Activated naive CD8-positive, alpha-beta T cell treated with anti-CD3 and anti-CD28 coated beads, Interleukin-2, amount 10 ng/mL, durations not matched to agents 7 days and 5 days (primary cell): ENCODE data around the gene ADCK1. TPM values are rescaled to one million over a fixed set of nuclear protein-coding genes. Genes with fewer than 3 reads are reported as not detected.
A peak's percentile ranks its signal among the peaks of the same experiment; 100 is the strongest.
"Not testable (repeated sequence)": the region's sequence is repeated elsewhere in the genome, so short reads cannot be mapped to it uniquely, and the experiment has no call there.

ENCODE experiments used
- ATAC-seq: fragments of 150-1000 bp; cut with Tn5 transposase; one replicate; pipeline ENCODE4 v1.10.0; 2021; ENCODE audit warnings: low read depth, moderate library complexity
- POLR2A ChIA-PET: fragments of 350-600 bp; sonication (Branson Sonifier 250); formaldehyde crosslinking; loops from one replicate; lab custom pipeline; 2021; ENCODE audit warnings: antibody characterized with exemption; lab: Charles Lee
- DNase-seq: peaks from one replicate; pipeline ENCODE4 v3.0.0; 2021
- H3K27ac Mint-ChIP-seq: one replicate; pipeline ENCODE4 v1.8.0; 2022; ENCODE audit warnings: mild to moderate bottlenecking, mixed read lengths
- H3K27me3 Mint-ChIP-seq: one replicate; pipeline ENCODE4 v1.8.0; 2022; ENCODE audit warnings: mild to moderate bottlenecking, moderate library complexity, mixed read lengths
- H3K36me3 Mint-ChIP-seq: one replicate; pipeline ENCODE4 v1.8.0; 2021; ENCODE audit warnings: mild to moderate bottlenecking, mixed read lengths
- H3K4me1 Mint-ChIP-seq: one replicate; pipeline ENCODE4 v1.8.0; 2021; ENCODE audit warnings: mixed read lengths
- H3K4me3 Mint-ChIP-seq: one replicate; pipeline ENCODE4 v1.8.0; 2022; ENCODE audit warnings: mild to moderate bottlenecking, moderate library complexity, mixed read lengths
- H3K9me3 Mint-ChIP-seq: one replicate; pipeline ENCODE4 v1.8.0; 2021; ENCODE audit warnings: mixed read lengths
- total RNA-seq, 2 experiments: library from RNA; stranded (reverse); gene quantifications; one replicate each; pipeline ENCODE4 v1.2.3, GENCODE V29; 2021

ADCK1 gene
- total RNA-seq, 2 experiments from 2014 or later = 3.8 TPM

DNA sequence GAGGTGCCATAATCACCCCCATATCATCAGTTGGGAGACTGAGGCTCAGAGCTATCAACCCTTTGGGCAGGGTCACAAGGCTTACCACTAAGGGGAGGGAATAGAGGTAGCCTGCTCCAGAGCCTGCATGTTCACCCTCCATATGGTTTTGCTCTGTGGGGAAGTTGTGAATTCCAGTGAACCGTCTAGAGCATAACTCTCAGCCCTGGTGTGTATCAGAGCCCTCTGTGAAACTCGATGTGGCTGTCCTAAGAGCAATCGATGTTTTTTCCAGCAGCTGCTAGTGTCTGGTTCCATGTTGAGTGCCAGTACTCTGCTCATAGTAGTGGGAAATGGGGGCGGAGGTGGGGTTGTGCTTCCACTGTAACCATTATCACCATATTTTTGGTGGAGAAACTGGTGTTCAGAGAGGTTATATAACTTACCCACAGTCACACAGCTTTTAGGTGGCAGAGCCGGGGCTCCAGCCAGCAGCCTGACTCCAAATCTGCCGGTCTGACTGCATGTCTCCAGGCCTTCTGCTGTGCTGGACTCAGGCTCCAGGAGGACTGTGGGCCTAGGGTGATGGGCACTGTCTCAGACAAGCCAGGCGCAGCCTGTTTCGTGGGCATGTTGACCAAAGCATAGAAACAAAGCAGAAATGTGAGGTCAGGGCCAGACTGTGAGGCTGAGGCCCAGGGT is 104.2 kb downstream of the ADCK1 start:
- H3K36me3 Mint-ChIP-seq = no peaks in the 10 kb centered on the region
- POLR2A ChIA-PET = no interaction called here
- ATAC-seq = no peak
- H3K4me1 Mint-ChIP-seq = peaks cover 7% of the 10 kb centered on the region
- no peaks in the 10 kb centered on the region for H3K9me3 Mint-ChIP-seq
- H3K4me3 Mint-ChIP-seq = no peak overlapping the region
- H3K27ac Mint-ChIP-seq = no peak overlapping the region
- no peaks in the 10 kb centered on the region for H3K27me3 Mint-ChIP-seq
- DNase-seq = no peak

DNA sequence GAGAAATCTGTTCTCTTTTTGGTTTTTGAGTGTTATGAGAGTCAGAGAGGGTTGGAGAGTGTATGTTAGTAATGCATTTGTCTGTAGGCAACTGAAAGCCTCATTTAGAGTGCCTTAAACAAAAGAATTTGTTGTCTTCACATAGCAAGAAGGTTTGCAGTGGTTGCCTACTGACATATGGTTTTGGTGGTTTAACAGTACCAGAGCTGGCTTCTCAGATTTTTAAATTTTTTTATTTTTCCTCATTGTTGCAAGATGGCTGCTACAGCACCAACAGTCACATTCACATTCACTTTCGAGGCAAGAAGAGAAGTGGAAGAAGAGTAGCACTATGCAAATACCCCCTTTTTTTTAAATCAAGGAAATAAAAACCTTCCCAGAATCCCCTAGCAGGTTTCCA is 106.5 kb downstream of the ADCK1 start:
- DNase-seq (no peak), ATAC-seq (no peak)
- Mint-ChIP-seq H3K27me3 (no peaks in the 10 kb centered on the region), H3K4me1 (peaks cover 7% of the 10 kb centered on the region), H3K4me3 (no peak overlapping the region), H3K27ac (no peak overlapping the region), H3K36me3 (no peaks in the 10 kb centered on the region), H3K9me3 (no peaks in the 10 kb centered on the region)
- POLR2A ChIA-PET = no interaction called here

DNA sequence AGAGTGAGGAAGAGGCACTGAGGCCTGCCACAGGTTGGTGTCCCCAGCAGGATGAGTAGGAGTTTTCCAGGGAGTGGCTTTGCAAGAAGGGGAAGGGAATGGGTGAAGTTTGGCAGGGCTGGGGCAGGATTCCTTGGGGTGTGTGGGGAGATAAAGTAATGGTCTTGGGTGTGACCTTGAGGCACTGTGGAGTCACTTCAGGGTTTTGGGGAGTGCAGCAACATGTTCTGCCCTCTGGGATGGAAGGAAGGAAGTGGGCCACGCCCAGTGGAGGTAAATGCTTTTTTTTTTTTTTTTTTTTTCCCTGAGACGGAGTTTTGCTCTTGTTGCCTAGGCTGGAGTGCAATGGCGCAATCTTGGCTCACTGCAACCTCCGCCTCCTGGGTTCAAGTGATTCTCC is 108.9 kb downstream of the ADCK1 start:
- no peaks in the 10 kb centered on the region for H3K9me3 Mint-ChIP-seq
- peaks cover 5% of the 10 kb centered on the region for H3K4me1 Mint-ChIP-seq
- no peaks in the 10 kb centered on the region for H3K36me3 Mint-ChIP-seq
- peak overlapping the region; percentile 1 for H3K27ac Mint-ChIP-seq
- DNase-seq (no peak), ATAC-seq (no peak)
- POLR2A ChIA-PET = no interaction called here
- H3K4me3 Mint-ChIP-seq = no peak overlapping the region
- no peaks in the 10 kb centered on the region for H3K27me3 Mint-ChIP-seq

DNA sequence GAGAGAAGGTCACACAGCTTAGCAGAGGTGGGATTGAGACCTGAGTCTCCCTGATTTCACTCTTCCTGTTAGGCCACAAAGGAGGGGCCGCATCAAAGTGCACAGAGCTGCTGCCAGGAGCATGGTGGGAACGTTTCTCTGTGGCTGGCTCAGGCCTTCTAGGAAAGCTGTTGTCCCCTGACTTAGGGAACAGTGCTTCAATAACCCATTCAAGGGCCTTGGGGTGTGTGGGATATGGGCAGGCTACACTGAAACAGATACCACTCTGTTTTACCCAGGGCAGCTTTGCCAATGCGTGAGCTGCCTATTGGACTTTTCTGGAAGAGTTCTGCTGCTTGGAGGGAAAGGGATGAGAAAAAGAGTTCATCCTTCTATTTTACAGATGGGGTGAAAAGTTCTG is 110.0 kb downstream of the ADCK1 start:
- H3K4me1 Mint-ChIP-seq = peaks cover 5% of the 10 kb centered on the region
- H3K27me3 Mint-ChIP-seq = no peaks in the 10 kb centered on the region
- DNase-seq (no peak), ATAC-seq (no peak)
- H3K27ac Mint-ChIP-seq = no peak overlapping the region
- H3K36me3 Mint-ChIP-seq = no peaks in the 10 kb centered on the region
- H3K9me3 Mint-ChIP-seq = no peaks in the 10 kb centered on the region
- no peak overlapping the region for H3K4me3 Mint-ChIP-seq
- POLR2A ChIA-PET = no interaction called here

DNA sequence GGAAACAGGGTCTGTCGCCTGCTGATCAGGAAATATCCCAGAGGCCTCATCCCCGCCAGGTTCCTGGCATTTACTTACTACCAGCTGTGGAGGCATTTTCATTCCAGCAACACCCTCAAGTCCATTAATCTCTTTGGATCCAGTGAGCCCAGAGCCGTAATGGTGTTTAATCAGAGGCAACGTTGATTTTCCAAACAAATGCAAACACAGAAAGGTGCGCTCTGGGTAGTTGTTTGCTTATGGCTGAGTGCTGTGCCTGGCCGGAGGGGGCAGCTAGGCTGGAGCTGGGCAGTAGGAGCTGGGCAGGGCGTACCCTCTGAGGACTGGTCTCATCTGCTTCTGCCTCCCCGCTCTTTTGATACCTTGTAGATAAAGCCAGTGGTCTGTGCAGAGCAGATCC is 110.6 kb downstream of the ADCK1 start:
- ATAC-seq (no peak), DNase-seq (no peak)
- Mint-ChIP-seq H3K36me3 (no peaks in the 10 kb centered on the region), H3K4me1 (peaks cover 5% of the 10 kb centered on the region), H3K4me3 (no peak overlapping the region), H3K9me3 (no peaks in the 10 kb centered on the region), H3K27me3 (no peaks in the 10 kb centered on the region), H3K27ac (no peak overlapping the region)
- POLR2A ChIA-PET = no interaction called here

DNA sequence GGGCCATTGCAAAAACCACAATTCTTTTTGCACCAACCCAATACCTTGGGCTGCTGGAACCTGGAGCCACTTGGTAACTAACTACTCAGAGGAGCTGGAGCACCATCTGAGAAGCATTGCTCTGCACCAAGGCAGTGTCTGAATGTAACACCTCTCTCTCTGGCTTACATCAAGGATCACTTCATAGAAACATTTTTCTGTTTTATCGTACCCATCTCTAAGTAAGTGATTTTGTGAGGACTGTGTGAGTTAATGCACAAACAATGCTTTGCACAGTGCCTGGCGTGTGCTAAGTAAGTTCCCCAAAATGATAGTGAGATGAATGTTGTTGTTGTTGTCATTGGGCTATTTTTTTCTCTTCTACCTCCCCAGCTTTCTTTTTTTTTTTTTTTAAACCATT is 111.4 kb downstream of the ADCK1 start:
- H3K9me3 Mint-ChIP-seq = no peaks in the 10 kb centered on the region
- POLR2A ChIA-PET = no interaction called here
- ATAC-seq (no peak), DNase-seq (no peak)
- H3K4me3 Mint-ChIP-seq = no peak overlapping the region
- H3K27me3 Mint-ChIP-seq = no peaks in the 10 kb centered on the region
- peaks cover 5% of the 10 kb centered on the region for H3K4me1 Mint-ChIP-seq
- H3K36me3 Mint-ChIP-seq = no peaks in the 10 kb centered on the region
- no peak overlapping the region for H3K27ac Mint-ChIP-seq

DNA sequence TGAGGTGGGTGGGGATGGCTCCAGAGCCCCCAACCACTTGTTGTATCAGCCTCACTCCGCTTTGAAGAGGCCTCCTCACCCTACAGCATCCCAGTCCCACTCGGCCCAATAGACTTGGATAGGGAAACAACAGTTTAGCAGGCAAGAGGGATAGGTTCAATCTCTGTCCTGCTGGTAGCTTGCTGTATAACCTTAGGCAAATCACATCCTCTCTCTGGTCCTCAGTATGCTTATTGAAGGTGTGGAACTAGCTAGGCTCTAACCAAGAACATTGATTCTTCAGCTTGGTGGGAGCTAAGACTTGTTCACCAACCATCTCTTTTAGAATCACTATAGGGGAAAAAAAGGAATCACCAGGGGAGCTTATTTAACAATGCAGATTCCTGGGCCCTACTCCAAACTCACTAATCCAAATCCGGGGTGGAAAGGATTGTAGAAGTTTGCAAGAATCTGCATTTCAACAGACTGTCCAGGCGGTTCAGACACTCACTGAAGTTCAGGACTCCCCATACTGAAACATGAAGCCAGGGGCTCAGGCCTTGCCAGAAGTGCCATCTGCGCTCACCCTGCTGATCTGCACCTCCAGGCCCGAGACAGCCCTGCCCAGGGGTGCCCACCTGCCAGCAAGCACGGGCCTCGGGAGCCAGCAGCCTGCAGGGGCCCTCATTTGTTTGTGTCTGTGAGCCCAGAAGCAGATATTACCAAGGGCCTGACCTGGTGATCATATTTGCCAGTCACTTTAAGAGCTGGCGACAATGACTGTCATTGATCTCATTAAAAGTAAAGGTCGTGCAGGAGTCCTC is 113.0 kb downstream of the ADCK1 start:
- Mint-ChIP-seq H3K36me3 (no peaks in the 10 kb centered on the region), H3K4me3 (no peak overlapping the region), H3K27ac (peak overlapping the region; percentile 27), H3K9me3 (no peaks in the 10 kb centered on the region), H3K27me3 (no peaks in the 10 kb centered on the region), H3K4me1 (peaks cover 5% of the 10 kb centered on the region)
- POLR2A ChIA-PET = no interaction called here
- no peak for DNase-seq
- no peak for ATAC-seq

DNA sequence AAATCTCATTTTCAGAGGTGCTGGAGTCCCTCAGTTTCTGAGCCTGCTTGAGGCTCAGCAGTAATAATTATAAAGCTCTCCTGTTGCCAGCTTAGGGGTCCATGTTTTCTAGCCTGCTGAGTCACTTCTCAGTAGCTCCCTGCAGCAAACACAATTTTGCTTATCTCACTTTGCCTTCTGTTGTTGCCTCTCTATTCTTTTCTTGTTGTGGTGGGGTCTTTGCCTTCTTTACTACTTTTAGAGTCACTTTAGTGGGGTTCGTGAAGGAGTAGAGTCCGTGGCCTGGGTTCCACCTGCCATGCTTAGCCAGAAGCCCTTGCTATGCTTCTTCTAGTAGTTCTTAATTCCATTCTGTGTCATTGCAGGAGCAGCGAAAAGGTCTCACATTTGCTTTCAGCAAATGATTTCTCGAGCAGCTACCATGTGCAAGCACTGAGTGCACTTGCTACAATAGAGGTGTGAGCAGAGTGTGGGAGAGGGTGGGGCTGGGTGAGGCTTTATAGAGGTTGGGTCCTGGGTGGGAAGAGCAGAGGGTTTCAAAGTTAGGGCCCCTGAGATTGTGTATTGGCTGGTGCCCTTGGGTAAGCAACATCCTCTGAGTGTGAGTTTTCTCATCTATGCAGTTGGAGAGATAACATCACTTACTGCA is 114.3 kb downstream of the ADCK1 start:
- H3K4me1 Mint-ChIP-seq = peaks cover 5% of the 10 kb centered on the region
- DNase-seq (no peak), ATAC-seq (no peak)
- no peak overlapping the region for H3K27ac Mint-ChIP-seq
- no peak overlapping the region for H3K4me3 Mint-ChIP-seq
- H3K27me3 Mint-ChIP-seq = no peaks in the 10 kb centered on the region
- H3K9me3 Mint-ChIP-seq = peaks cover 1% of the 10 kb centered on the region
- POLR2A ChIA-PET = no interaction called here
- no peaks in the 10 kb centered on the region for H3K36me3 Mint-ChIP-seq

DNA sequence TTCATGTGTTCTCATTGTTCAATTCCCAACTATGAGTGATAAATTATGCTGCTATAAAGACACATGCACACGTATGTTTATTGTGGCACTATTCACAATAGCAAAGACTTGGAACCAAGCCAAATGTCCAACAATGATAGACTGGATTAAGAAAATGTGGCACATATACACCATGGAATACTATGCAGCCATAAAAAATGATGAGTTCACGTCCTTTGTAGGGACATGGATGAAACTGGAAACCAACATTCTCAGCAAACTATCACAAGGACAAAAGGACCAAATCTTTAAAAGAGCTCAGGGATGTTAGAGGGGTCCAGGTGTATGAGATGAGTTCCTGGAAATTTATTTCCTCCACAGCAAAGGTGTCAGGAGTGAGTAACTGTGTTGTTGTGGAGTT is 115.5 kb downstream of the ADCK1 start:
- H3K27me3 Mint-ChIP-seq, H3K4me3 Mint-ChIP-seq, H3K27ac Mint-ChIP-seq, H3K4me1 Mint-ChIP-seq, H3K36me3 Mint-ChIP-seq, POLR2A ChIA-PET, ATAC-seq, H3K9me3 Mint-ChIP-seq, DNase-seq: not testable (repeated sequence)

DNA sequence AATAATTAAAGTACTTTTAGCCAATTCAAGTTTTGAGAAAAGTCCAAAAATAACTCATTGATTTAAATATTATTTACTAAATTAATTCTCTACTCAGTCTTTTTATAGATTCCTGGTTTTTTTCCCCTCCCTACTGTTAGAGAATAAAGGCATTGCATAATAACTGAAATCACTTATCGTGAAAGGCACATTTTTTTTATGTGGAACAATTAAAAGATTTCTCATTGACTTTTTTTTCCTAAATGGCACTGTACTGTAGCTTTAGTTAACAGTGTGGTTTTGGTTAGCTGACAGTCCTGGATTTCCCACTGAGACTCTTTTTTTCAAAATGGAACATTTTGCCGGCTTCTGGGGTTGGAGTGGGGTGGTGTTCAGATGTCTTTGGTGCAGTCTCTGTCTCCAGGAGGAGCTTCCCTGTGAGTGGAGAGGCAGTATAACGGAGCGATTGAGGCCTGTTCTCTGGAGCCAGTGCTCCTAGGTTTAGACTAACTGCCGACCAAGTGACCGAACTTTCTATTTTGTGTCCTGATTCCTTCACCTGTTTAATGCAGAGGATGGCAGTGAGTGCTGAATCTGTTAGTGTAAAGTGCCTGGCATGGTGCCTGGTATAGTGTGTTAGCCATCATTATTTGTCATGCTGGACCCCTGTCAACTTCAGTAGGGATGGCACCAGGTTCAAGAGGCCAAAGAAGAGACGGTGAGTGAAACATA is 117.7 kb downstream of the ADCK1 start:
- Mint-ChIP-seq H3K4me1 (peaks cover 5% of the 10 kb centered on the region), H3K27ac (no peak overlapping the region), H3K9me3 (peaks cover 8% of the 10 kb centered on the region), H3K36me3 (no peaks in the 10 kb centered on the region), H3K4me3 (no peak overlapping the region), H3K27me3 (no peaks in the 10 kb centered on the region)
- POLR2A ChIA-PET = no interaction called here
- DNase-seq (no peak), ATAC-seq (no peak)

DNA sequence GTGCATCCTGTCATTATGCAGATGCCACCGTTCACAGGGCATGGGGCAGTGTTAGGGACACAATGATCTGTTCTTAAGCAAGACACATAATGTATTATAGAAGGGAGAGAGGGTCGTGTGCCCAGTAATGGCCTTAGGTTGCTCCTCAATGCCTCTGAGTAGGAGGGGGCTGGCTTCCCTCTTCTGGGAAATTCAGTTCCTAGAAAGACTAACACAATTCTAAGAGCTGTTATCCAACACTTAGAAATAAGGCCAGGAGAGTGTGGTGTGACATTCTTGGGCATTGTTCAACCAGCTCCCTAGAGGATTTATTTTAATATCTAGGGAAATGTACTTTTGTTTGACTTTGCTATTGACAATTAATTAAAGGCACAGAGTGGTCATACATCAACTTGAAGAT is 118.5 kb downstream of the ADCK1 start:
- Mint-ChIP-seq H3K9me3 (peaks cover 8% of the 10 kb centered on the region), H3K4me3 (no peak overlapping the region), H3K27me3 (no peaks in the 10 kb centered on the region), H3K36me3 (no peaks in the 10 kb centered on the region), H3K4me1 (peaks cover 5% of the 10 kb centered on the region), H3K27ac (no peak overlapping the region)
- ATAC-seq (no peak), DNase-seq (no peak)
- POLR2A ChIA-PET = no interaction called here

DNA sequence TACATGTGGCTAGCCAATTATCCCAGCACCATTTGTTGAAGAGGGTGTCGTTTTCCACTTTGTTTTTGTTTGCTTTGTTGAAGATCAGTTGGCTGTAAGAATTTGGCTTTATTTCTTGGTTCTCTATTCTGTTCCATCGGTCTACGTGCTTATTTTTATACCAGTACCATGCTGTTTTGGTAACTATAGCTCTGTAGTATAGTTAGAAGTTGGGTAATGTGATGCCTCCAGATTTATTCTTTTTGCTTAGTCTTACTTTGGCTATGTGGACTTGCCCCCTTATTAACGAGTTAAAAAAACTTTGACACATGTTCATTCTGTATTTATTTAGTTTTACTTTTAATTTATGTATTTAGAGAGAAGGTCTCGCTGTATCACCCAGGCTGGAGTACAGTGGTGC is 120.4 kb downstream of the ADCK1 start:
- Mint-ChIP-seq H3K4me1 (peaks cover 5% of the 10 kb centered on the region), H3K9me3 (peaks cover 8% of the 10 kb centered on the region), H3K27me3 (no peaks in the 10 kb centered on the region), H3K36me3 (no peaks in the 10 kb centered on the region), H3K4me3 (no peak overlapping the region), H3K27ac (no peak overlapping the region)
- POLR2A ChIA-PET = no interaction called here
- ATAC-seq (no peak), DNase-seq (no peak)

DNA sequence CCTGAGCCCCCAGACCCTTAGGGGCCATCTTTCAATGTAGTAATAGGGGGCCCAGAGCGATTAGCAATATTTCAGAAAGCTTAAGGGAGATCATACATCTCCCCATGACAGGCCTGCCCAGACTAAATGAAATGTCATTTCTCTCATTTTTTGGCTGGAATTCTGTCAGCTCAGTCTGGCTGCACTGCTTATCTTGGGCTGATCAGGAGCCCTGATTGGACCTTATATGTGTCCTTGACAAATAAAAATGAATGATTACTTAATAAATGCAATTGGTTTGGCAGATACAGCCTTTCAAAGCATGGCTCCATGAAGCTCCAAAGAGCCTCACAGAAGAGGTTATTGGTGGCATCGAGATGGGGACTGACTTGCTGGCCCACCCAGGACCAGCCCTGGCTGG is 121.9 kb downstream of the ADCK1 start:
- H3K9me3 Mint-ChIP-seq = peaks cover 8% of the 10 kb centered on the region
- peaks cover 5% of the 10 kb centered on the region for H3K4me1 Mint-ChIP-seq
- POLR2A ChIA-PET = no interaction called here
- DNase-seq (no peak), ATAC-seq (no peak)
- H3K4me3 Mint-ChIP-seq = no peak overlapping the region
- no peaks in the 10 kb centered on the region for H3K36me3 Mint-ChIP-seq
- no peak overlapping the region for H3K27ac Mint-ChIP-seq
- H3K27me3 Mint-ChIP-seq = no peaks in the 10 kb centered on the region
